Neural cell (in vitro differentiated cells): Measurements from ENCODE around the gene USP25. TPM values are rescaled to one million over a fixed set of nuclear protein-coding genes. Genes with fewer than 3 reads are reported as not detected.

Experiments used
- H2AFZ ChIP-seq: fragments of 200-600, 300-800 bp; sonication (generic), shearing (Covaris generic); 2 replicates; pipeline ENCODE4 v1.6.0; 2014; ENCODE audit warnings: low read depth, mild to moderate bottlenecking, antibody characterized with exemption, low read length, moderate library complexity
- H3F3A ChIP-seq: fragments of 200-600 bp; shearing (Covaris generic); 2 replicates; pipeline ENCODE4 v1.6.1; 2016; ENCODE audit warnings: mild to moderate bottlenecking, moderate library complexity, mixed read lengths, antibody characterized with exemption, low read length; ENCODE audit not compliant: insufficient read depth, poor library complexity, severe bottlenecking
- H3K27ac ChIP-seq: fragments of 200-600, 300-800 bp; sonication (generic), shearing (Covaris generic); 2 replicates; pipeline ENCODE4 v1.5.1; 2014; ENCODE audit warnings: mild to moderate bottlenecking, low read length, moderate library complexity
- H3K27me3 ChIP-seq: fragments of 300-800, 200-600 bp; sonication (generic), shearing (Covaris generic); 2 replicates; pipeline ENCODE4 v1.6.0; 2014; ENCODE audit warnings: mild to moderate bottlenecking, low read depth, low read length, moderate library complexity; ENCODE audit not compliant: insufficient read depth
- H3K36me3 ChIP-seq: fragments of 300-800, 200-600 bp; sonication (generic), shearing (Covaris generic); 2 replicates; pipeline ENCODE4 v1.5.1; 2014; ENCODE audit warnings: mild to moderate bottlenecking, antibody characterized with exemption, low read length, moderate library complexity; ENCODE audit not compliant: insufficient read depth
- H3K4me2 ChIP-seq: fragments of 300-800, 200-600 bp; sonication (generic), shearing (Covaris generic); 2 replicates; pipeline ENCODE4 v1.6.0; 2014; ENCODE audit warnings: mild to moderate bottlenecking, low read length
- H3K4me3 ChIP-seq: fragments of 300-800, 200-600 bp; sonication (generic), shearing (Covaris generic); 2 replicates; pipeline ENCODE4 v1.5.1; 2014; ENCODE audit warnings: mild to moderate bottlenecking, low read length, moderate library complexity
- H3K79me2 ChIP-seq: fragments of 200-600 bp; shearing (Covaris generic); replicated peaks from 2 replicates; pipeline ENCODE4 v1.6.0; 2014; ENCODE audit warnings: mild to moderate bottlenecking, low read length, moderate library complexity; ENCODE audit not compliant: insufficient read depth
- H3K9ac ChIP-seq: fragments of 300-800, 200-600 bp; sonication (generic), shearing (Covaris generic); 2 replicates; pipeline ENCODE4 v1.6.1; 2016; ENCODE audit warnings: mild to moderate bottlenecking, low read length, mixed read lengths
- H3K9me2 ChIP-seq: fragments of 200-600 bp; shearing (Covaris generic); 2 replicates; pipeline ENCODE4 v1.6.1; 2016; ENCODE audit warnings: mild to moderate bottlenecking, low read length, mixed read lengths; ENCODE audit not compliant: insufficient read depth
- H3K9me3 ChIP-seq: fragments of 200-600, 300-800 bp; sonication (generic), shearing (Covaris generic); 2 replicates; pipeline ENCODE4 v1.6.1; 2016; ENCODE audit warnings: mild to moderate bottlenecking, mixed run types, low read length, moderate library complexity, mixed read lengths
- H4K20me1 ChIP-seq: fragments of 200-600 bp; shearing (Covaris generic); 2 replicates; pipeline ENCODE4 v1.6.1; 2016; ENCODE audit warnings: mild to moderate bottlenecking, mixed run types; ENCODE audit not compliant: insufficient read depth
- EP300 ChIP-seq: fragments of 450-650 bp; conservative IDR thresholded peaks from 2 replicates; pipeline ENCODE4 v1.6.1; 2014; ENCODE audit warnings: antibody characterized with exemption, mild to moderate bottlenecking, moderate library complexity; ENCODE audit not compliant: poor library complexity, severe bottlenecking
- EZH2 ChIP-seq: fragments of 200-600, 300-800 bp; shearing (Covaris generic), sonication (generic); IDR thresholded peaks from 2 replicates; pipeline ENCODE4 v1.6.1; 2014; ENCODE audit warnings: antibody characterized with exemption, low read length, borderline replicate concordance, mild to moderate bottlenecking; ENCODE audit not compliant: insufficient read depth, poor library complexity, severe bottlenecking
- MXI1 ChIP-seq: fragments of 450-650 bp; conservative IDR thresholded peaks from 2 replicates; pipeline ENCODE4 v1.6.1; 2014; ENCODE audit warnings: antibody characterized with exemption, mild to moderate bottlenecking; ENCODE audit not compliant: poor library complexity, severe bottlenecking
- POLR2AphosphoS5 ChIP-seq: IDR thresholded peaks from 2 replicates; pipeline ENCODE4 v1.6.1; 2012
- RAD21 ChIP-seq: fragments of 450-650 bp; conservative IDR thresholded peaks from 2 replicates; pipeline ENCODE4 v1.6.1; 2014; ENCODE audit warnings: antibody characterized with exemption, mild to moderate bottlenecking, moderate library complexity
- SMC3 ChIP-seq: fragments of 450-650 bp; conservative IDR thresholded peaks from 2 replicates; pipeline ENCODE4 v1.6.1; 2014; ENCODE audit warnings: antibody characterized with exemption, mild to moderate bottlenecking, moderate library complexity; ENCODE audit not compliant: poor library complexity
- TAF1 ChIP-seq: IDR thresholded peaks from 2 replicates; pipeline ENCODE4 v1.6.1; 2012; ENCODE audit warnings: low read depth
- polyA plus RNA-seq: library from polyadenylated mRNA; depleted of rRNA; stranded (reverse); fragments of >200 nt; gene quantifications from 2 replicates; pipeline ENCODE4 v1.2.3, GENCODE V29; 2014
- TF ChIP-seq, protein P1 (sequence below): IDR thresholded peaks from 2 replicates; pipeline ENCODE4 v1.6.1; 2012; ENCODE audit warnings: borderline replicate concordance
- TF ChIP-seq, protein P2 (sequence below): fragments of 450-650 bp; IDR thresholded peaks from 2 replicates; pipeline ENCODE4 v1.5.1; 2014; ENCODE audit warnings: antibody characterized with exemption, mild to moderate bottlenecking, moderate library complexity; ENCODE audit not compliant: poor library complexity, severe bottlenecking

USP25 gene
- polyA plus RNA-seq, 1 donor from 2014 or later = 19.2 TPM

DNA sequence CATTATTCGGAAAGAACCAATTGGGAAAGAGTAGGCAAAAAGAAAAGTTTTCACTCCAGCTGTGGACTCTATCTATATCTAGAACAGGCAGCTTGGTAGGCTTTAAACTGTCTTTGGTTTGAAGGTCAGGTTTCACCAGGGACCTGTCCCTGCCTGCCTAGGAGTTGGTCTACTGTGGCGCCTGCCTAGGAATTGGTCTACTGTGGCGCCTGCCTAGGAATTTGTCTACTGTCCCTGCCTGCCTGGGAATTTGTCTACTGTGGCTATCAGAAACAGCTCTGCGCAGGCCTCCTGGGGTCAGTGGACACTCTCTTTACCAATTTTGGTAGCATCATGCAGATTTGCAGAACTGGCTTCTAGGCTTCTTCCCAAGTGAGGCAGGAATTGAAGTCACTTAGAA lies 13.8 kb downstream of the USP25 start:
- no peaks in the 10 kb centered on the region for H3K9me2 ChIP-seq
- H2AFZ ChIP-seq = no peak overlapping the region
- no peak overlapping the region for H3K4me3 ChIP-seq
- no peaks in the 10 kb centered on the region for H3F3A ChIP-seq
- H3K27me3 ChIP-seq = no peaks in the 10 kb centered on the region
- H3K27ac ChIP-seq = no peak overlapping the region
- H4K20me1 ChIP-seq = no peaks in the 10 kb centered on the region
- no peak for TF ChIP-seq EZH2
- no peak for TF ChIP-seq MXI1
- TF ChIP-seq TAF1 = no peak
- TF ChIP-seq, protein P1, sequence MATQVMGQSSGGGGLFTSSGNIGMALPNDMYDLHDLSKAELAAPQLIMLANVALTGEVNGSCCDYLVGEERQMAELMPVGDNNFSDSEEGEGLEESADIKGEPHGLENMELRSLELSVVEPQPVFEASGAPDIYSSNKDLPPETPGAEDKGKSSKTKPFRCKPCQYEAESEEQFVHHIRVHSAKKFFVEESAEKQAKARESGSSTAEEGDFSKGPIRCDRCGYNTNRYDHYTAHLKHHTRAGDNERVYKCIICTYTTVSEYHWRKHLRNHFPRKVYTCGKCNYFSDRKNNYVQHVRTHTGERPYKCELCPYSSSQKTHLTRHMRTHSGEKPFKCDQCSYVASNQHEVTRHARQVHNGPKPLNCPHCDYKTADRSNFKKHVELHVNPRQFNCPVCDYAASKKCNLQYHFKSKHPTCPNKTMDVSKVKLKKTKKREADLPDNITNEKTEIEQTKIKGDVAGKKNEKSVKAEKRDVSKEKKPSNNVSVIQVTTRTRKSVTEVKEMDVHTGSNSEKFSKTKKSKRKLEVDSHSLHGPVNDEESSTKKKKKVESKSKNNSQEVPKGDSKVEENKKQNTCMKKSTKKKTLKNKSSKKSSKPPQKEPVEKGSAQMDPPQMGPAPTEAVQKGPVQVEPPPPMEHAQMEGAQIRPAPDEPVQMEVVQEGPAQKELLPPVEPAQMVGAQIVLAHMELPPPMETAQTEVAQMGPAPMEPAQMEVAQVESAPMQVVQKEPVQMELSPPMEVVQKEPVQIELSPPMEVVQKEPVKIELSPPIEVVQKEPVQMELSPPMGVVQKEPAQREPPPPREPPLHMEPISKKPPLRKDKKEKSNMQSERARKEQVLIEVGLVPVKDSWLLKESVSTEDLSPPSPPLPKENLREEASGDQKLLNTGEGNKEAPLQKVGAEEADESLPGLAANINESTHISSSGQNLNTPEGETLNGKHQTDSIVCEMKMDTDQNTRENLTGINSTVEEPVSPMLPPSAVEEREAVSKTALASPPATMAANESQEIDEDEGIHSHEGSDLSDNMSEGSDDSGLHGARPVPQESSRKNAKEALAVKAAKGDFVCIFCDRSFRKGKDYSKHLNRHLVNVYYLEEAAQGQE = no peak
- no peak for TF ChIP-seq POLR2AphosphoS5
- TF ChIP-seq RAD21 = no peak
- no peak for TF ChIP-seq EP300
- TF ChIP-seq, protein P2, sequence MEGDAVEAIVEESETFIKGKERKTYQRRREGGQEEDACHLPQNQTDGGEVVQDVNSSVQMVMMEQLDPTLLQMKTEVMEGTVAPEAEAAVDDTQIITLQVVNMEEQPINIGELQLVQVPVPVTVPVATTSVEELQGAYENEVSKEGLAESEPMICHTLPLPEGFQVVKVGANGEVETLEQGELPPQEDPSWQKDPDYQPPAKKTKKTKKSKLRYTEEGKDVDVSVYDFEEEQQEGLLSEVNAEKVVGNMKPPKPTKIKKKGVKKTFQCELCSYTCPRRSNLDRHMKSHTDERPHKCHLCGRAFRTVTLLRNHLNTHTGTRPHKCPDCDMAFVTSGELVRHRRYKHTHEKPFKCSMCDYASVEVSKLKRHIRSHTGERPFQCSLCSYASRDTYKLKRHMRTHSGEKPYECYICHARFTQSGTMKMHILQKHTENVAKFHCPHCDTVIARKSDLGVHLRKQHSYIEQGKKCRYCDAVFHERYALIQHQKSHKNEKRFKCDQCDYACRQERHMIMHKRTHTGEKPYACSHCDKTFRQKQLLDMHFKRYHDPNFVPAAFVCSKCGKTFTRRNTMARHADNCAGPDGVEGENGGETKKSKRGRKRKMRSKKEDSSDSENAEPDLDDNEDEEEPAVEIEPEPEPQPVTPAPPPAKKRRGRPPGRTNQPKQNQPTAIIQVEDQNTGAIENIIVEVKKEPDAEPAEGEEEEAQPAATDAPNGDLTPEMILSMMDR = no peak
- no peak for TF ChIP-seq SMC3
- H3K4me2 ChIP-seq = no peak overlapping the region
- no peak overlapping the region for H3K9ac ChIP-seq
- H3K36me3 ChIP-seq = no peaks in the 10 kb centered on the region
- H3K79me2 ChIP-seq = peaks cover 69% of the 10 kb centered on the region
- no peaks in the 10 kb centered on the region for H3K9me3 ChIP-seq

DNA sequence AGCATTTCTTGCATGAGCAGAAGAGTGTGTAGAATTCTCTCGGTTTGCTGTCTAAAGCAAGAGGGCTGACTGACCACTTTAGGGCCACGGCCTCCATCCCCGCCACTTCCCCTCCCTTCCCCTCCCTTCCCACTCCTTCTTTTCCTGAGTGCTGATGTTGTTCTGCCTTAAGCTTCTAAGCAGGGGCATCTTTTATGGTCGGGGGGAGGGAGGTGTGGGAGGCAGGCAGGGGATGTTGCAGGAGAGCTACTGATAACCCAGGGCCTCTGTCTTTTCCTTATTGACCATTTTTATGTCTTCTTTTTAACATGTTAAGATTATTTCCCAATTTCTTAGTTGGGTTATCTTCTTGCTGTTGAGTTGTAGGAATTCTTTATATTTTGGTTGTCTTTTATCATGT lies 15.1 kb downstream of the USP25 start:
- Histone ChIP-seq H3K9ac (no peak overlapping the region), H3K9me2 (no peaks in the 10 kb centered on the region), H3K4me3 (no peak overlapping the region), H3K79me2 (peaks cover 69% of the 10 kb centered on the region), H3K4me2 (no peak overlapping the region), H3K9me3 (no peaks in the 10 kb centered on the region), H4K20me1 (no peaks in the 10 kb centered on the region), H3K36me3 (no peaks in the 10 kb centered on the region), H3K27ac (no peak overlapping the region), H3K27me3 (no peaks in the 10 kb centered on the region), H2AFZ (no peak overlapping the region), H3F3A (no peaks in the 10 kb centered on the region)
- TF ChIP-seq POLR2AphosphoS5 (no peak), TAF1 (no peak), EP300 (no peak), MXI1 (no peak), SMC3 (no peak), RAD21 (no peak), EZH2 (no peak)
- TF ChIP-seq, protein P2 = no peak
- TF ChIP-seq, protein P1 = no peak
